ENCODE measurements around the gene GNA15.
"Not testable (repeated sequence)": the region's sequence is repeated elsewhere in the genome, so short reads cannot be mapped to it uniquely, and the experiment has no call there.

GNA15 gene

GRCh38 chr19:3150739-3151329 lies 15.0 kb downstream of the GNA15 start:
- no peak for DNase-seq

GRCh38 chr19:3151563-3152418 lies 16.0 kb downstream of the GNA15 start:
- no peak for DNase-seq

GRCh38 chr19:3152419-3152780 lies 16.6 kb downstream of the GNA15 start:
- no peak for DNase-seq

GRCh38 chr19:3153286-3154230 lies 17.7 kb downstream of the GNA15 start:
- no peak for DNase-seq

- not testable (repeated sequence) for DNase-seq
Measured at GRCh38 chr19:3154447-3154846, 18.6 kb downstream of the GNA15 start.

- no peak for DNase-seq
Measured at GRCh38 chr19:3154957-3155736, 19.3 kb downstream of the GNA15 start.

- no peak for DNase-seq
Measured at GRCh38 chr19:3157096-3157845, 21.4 kb downstream of the GNA15 start.

GRCh38 chr19:3159565-3159964 lies 23.7 kb downstream of the GNA15 start:
- DNase-seq, result no peak

- DNase-seq, result no peak
Measured at GRCh38 chr19:3160219-3160618, 24.4 kb downstream of the GNA15 start.

GRCh38 chr19:3161453-3161852 lies 25.6 kb downstream of the GNA15 start:
- DNase-seq, result no peak

GRCh38 chr19:3162418-3163229 lies 26.8 kb downstream of the GNA15 start:
- DNase-seq, result no peak

GRCh38 chr19:3163230-3163886 lies 27.5 kb downstream of the GNA15 start:
- DNase-seq, result peak; percentile 55

- DNase-seq, result no peak
Measured at GRCh38 chr19:3163943-3164342, 28.1 kb downstream of the GNA15 start.

GRCh38 chr19:3167533-3168272 lies 31.9 kb downstream of the GNA15 start:
- no peak for DNase-seq

- DNase-seq, result no peak
Measured at GRCh38 chr19:3171894-3172672, 36.2 kb downstream of the GNA15 start.

GRCh38 chr19:3172673-3173000 lies 36.8 kb downstream of the GNA15 start:
- not testable (repeated sequence) for DNase-seq

GRCh38 chr19:3175781-3176714 lies 40.2 kb downstream of the GNA15 start:
- no peak for DNase-seq
